Thoracic aorta (tissue), 2 donors: ENCODE measurements around the gene HELZ. TPM values are rescaled to one million over a fixed set of nuclear protein-coding genes. Genes with fewer than 3 reads are reported as not detected.

ENCODE experiments used
- ATAC-seq: fragments of 150-250 bp; one replicate; pipeline ENCODE4 v1.8.0; 2017; ENCODE audit warnings: low read depth; ENCODE audit not compliant: insufficient number of reproducible peaks, low FRiP score
- DNase-seq: peaks from one replicate; pipeline ENCODE4 v3.0.0-alpha.2; 2020; ENCODE audit warnings: low spot score
- H3K27ac ChIP-seq, 2 donors: fragments of 200-600 bp; sonication (generic); 1 replicate in 1 of 2; 2 replicates in 1 of 2; pipeline ENCODE4 v1.5.1; 2016; ENCODE audit warnings: mild to moderate bottlenecking in 2 of 2, moderate library complexity in 2 of 2
- H3K27me3 ChIP-seq: fragments of 200-600 bp; sonication (generic); replicated peaks from 2 replicates; pipeline ENCODE4 v1.6.0; 2016; ENCODE audit warnings: mild to moderate bottlenecking; ENCODE audit not compliant: insufficient read depth
- H3K36me3 ChIP-seq: fragments of 200-600 bp; sonication (generic); one replicate; pipeline ENCODE4 v1.5.1; 2016
- H3K4me1 ChIP-seq, 2 donors: fragments of 200-600 bp; sonication (generic); 1 replicate in 1 of 2; 2 replicates in 1 of 2; pipeline versions ENCODE4 v1.5.1 to v1.6.0; 2016; ENCODE audit warnings: low read depth in 2 of 2, mild to moderate bottlenecking in 1 of 2; ENCODE audit not compliant: control insufficient read depth in 1 of 2
- H3K4me3 ChIP-seq: fragments of 200-600 bp; sonication (generic); 2 replicates; pipeline ENCODE4 v1.5.1; 2016; ENCODE audit warnings: mild to moderate bottlenecking
- H3K9me3 ChIP-seq: fragments of 200-600 bp; sonication (generic); 2 replicates; pipeline ENCODE4 v1.5.1; 2016
- CTCF ChIP-seq: fragments of 200-600 bp; sonication (generic); IDR thresholded peaks from one replicate; pipeline ENCODE4 v1.5.1; 2019; ENCODE audit warnings: antibody characterized with exemption
- total RNA-seq, 2 donors: library from RNA; depleted of rRNA; stranded (reverse); fragments of >200 nt; gene quantifications; one replicate each; pipeline versions ENCODE4 v1.1.0 to v1.2.3, GENCODE V29; 2016

Gene HELZ
- total RNA-seq, 2 donors from 2014 or later = 47.8 to 58.4 TPM

- Histone ChIP-seq H3K27ac (no peak overlapping the region), H3K9me3 (no peaks in the 10 kb centered on the region), H3K4me3 (no peak overlapping the region), H3K27me3 (no peaks in the 10 kb centered on the region), H3K4me1 (no peaks in the 10 kb centered on the region), H3K36me3 (no peaks in the 10 kb centered on the region)
- DNase-seq = no peak
- no peak for TF ChIP-seq CTCF
- ATAC-seq = no peak
Measured at GRCh38 chr17:67038861-67039365, 206.1 kb downstream of the HELZ start.

- DNase-seq = no peak
- H3K27ac ChIP-seq = no peak overlapping the region
- H3K36me3 ChIP-seq = no peaks in the 10 kb centered on the region
- H3K4me3 ChIP-seq = no peak overlapping the region
- TF ChIP-seq CTCF = no peak
- no peaks in the 10 kb centered on the region for H3K9me3 ChIP-seq
- no peaks in the 10 kb centered on the region for H3K27me3 ChIP-seq
- H3K4me1 ChIP-seq = no peaks in the 10 kb centered on the region
- no peak for ATAC-seq
Measured at GRCh38 chr17:67035131-67036083, 209.6 kb downstream of the HELZ start.

GRCh38 chr17:67033613-67034012 lies 211.4 kb downstream of the HELZ start:
- no peak for ATAC-seq
- Histone ChIP-seq H3K27ac (no peak overlapping the region), H3K36me3 (no peaks in the 10 kb centered on the region), H3K27me3 (no peaks in the 10 kb centered on the region), H3K4me1 (no peaks in the 10 kb centered on the region), H3K9me3 (no peaks in the 10 kb centered on the region), H3K4me3 (no peak overlapping the region)
- TF ChIP-seq CTCF = no peak
- no peak for DNase-seq

- no peaks in the 10 kb centered on the region for H3K27me3 ChIP-seq
- no peaks in the 10 kb centered on the region for H3K36me3 ChIP-seq
- H3K27ac ChIP-seq = no peak overlapping the region
- no peaks in the 10 kb centered on the region for H3K9me3 ChIP-seq
- H3K4me1 ChIP-seq = no peaks in the 10 kb centered on the region
- no peak overlapping the region for H3K4me3 ChIP-seq
- ATAC-seq (no peak), DNase-seq (no peak)
- no peak for TF ChIP-seq CTCF
Measured at GRCh38 chr17:67032985-67033384, 212.0 kb downstream of the HELZ start.

- H3K27ac ChIP-seq = no peak overlapping the region
- no peaks in the 10 kb centered on the region for H3K36me3 ChIP-seq
- no peak for TF ChIP-seq CTCF
- H3K27me3 ChIP-seq = no peaks in the 10 kb centered on the region
- no peaks in the 10 kb centered on the region for H3K9me3 ChIP-seq
- no peaks in the 10 kb centered on the region for H3K4me1 ChIP-seq
- no peak overlapping the region for H3K4me3 ChIP-seq
- DNase-seq (no peak), ATAC-seq (no peak)
Measured at GRCh38 chr17:67032382-67032781, 212.6 kb downstream of the HELZ start.
